Sigmoid colon (tissue), 4 donors: Measurements from ENCODE around the gene SLC8A1.

Source experiments
- EP300 ChIP-seq, 4 donors: sonication (generic); formaldehyde crosslinking; IDR thresholded peaks; one replicate each; pipeline ENCODE4 v1.6.1; 2017; ENCODE audit warnings: antibody characterized with exemption in 4 of 4
- TF ChIP-seq, protein P1 (sequence below), 4 experiments: fragments of 450-650 bp in 3 of 4; fragments of 200-600 bp in 1 of 4; IDR thresholded peaks; one replicate each; pipeline ENCODE4 v1.5.1; 2016 to 2019; ENCODE audit warnings: antibody characterized with exemption in 4 of 4, mild to moderate bottlenecking in 3 of 4, moderate library complexity in 2 of 4

- TF ChIP-seq, protein P1, sequence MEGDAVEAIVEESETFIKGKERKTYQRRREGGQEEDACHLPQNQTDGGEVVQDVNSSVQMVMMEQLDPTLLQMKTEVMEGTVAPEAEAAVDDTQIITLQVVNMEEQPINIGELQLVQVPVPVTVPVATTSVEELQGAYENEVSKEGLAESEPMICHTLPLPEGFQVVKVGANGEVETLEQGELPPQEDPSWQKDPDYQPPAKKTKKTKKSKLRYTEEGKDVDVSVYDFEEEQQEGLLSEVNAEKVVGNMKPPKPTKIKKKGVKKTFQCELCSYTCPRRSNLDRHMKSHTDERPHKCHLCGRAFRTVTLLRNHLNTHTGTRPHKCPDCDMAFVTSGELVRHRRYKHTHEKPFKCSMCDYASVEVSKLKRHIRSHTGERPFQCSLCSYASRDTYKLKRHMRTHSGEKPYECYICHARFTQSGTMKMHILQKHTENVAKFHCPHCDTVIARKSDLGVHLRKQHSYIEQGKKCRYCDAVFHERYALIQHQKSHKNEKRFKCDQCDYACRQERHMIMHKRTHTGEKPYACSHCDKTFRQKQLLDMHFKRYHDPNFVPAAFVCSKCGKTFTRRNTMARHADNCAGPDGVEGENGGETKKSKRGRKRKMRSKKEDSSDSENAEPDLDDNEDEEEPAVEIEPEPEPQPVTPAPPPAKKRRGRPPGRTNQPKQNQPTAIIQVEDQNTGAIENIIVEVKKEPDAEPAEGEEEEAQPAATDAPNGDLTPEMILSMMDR (IDR thresholded peaks at IDR 0.05) = no peak
- TF ChIP-seq EP300 (IDR thresholded peaks at IDR 0.05) = no peak
These were observed 264.8 kb downstream of the SLC8A1 start for GRCh38 chr2:40187054-40187453.
